ENCODE results near the gene PPP4C.

- no peak for TF ChIP-seq POLR2A (IDR thresholded peaks at IDR 0.05)
- TF ChIP-seq CTCF (IDR thresholded peaks at IDR 0.05), result no peak
Observed at GRCh38 chr16:30116291-30117207, 40.8 kb downstream of the PPP4C start.
